Measurements from ENCODE around the gene NCOA6. TPM values are rescaled to one million over a fixed set of nuclear protein-coding genes. Genes with fewer than 3 reads are reported as not detected.

NCOA6 gene
- polyA plus RNA-seq, 1 donor from 2014 or later, result 13.0 TPM

- H3K36me3 ChIP-seq (ENCODE audit: insufficient read depth, low read length), result peaks cover 18% of the 10 kb centered on the region
- H3K79me2 ChIP-seq (replicated peaks; ENCODE audit: insufficient read depth, low read length), result no peaks in the 10 kb centered on the region
- H3K9me3 ChIP-seq (ENCODE audit: low read length), result no peaks in the 10 kb centered on the region
- H3K27ac ChIP-seq (ENCODE audit: low read length), result no peak overlapping the region
- H3K4me3 ChIP-seq (ENCODE audit: low read length), result no peak overlapping the region
- H4K20me1 ChIP-seq (ENCODE audit: insufficient read depth), result no peaks in the 10 kb centered on the region
- no peak overlapping the region for H3K4me2 ChIP-seq (ENCODE audit: low read length)
- no peaks in the 10 kb centered on the region for H3K9me2 ChIP-seq (ENCODE audit: insufficient read depth, low read length)
- TF ChIP-seq MXI1 (conservative IDR thresholded peaks at IDR 0.05; ENCODE audit: poor library complexity, severe bottlenecking) (no peak), EZH2 (IDR thresholded peaks at IDR 0.05; ENCODE audit: borderline replicate concordance, insufficient read depth, low read length, poor library complexity, severe bottlenecking) (no peak), TAF1 (IDR thresholded peaks at IDR 0.05; ENCODE audit: low read depth) (no peak), CTCF (IDR thresholded peaks at IDR 0.05; ENCODE audit: poor library complexity, severe bottlenecking) (no peak), POLR2AphosphoS5 (IDR thresholded peaks at IDR 0.05) (no peak), SMC3 (conservative IDR thresholded peaks at IDR 0.05; ENCODE audit: poor library complexity) (no peak), EP300 (conservative IDR thresholded peaks at IDR 0.05; ENCODE audit: poor library complexity, severe bottlenecking) (no peak), RAD21 (conservative IDR thresholded peaks at IDR 0.05) (no peak), REST (IDR thresholded peaks at IDR 0.05; ENCODE audit: borderline replicate concordance) (no peak)
- no peak overlapping the region for H3K9ac ChIP-seq (ENCODE audit: low read length)
- no peaks in the 10 kb centered on the region for H3K27me3 ChIP-seq (ENCODE audit: insufficient read depth, low read depth, low read length)
- H2AFZ ChIP-seq (ENCODE audit: low read depth, low read length), result no peak overlapping the region
- no peaks in the 10 kb centered on the region for H3F3A ChIP-seq (ENCODE audit: insufficient read depth, low read length, poor library complexity, severe bottlenecking)
Observed at GRCh38 chr20:34744340-34744739, 81.1 kb downstream of the NCOA6 start.

- Histone ChIP-seq H3K4me3 (ENCODE audit: low read length) (no peak overlapping the region), H3K4me2 (ENCODE audit: low read length) (no peak overlapping the region), H3K27me3 (ENCODE audit: insufficient read depth, low read depth, low read length) (no peaks in the 10 kb centered on the region), H3K27ac (ENCODE audit: low read length) (no peak overlapping the region), H3K79me2 (replicated peaks; ENCODE audit: insufficient read depth, low read length) (no peaks in the 10 kb centered on the region), H3K9ac (ENCODE audit: low read length) (no peak overlapping the region), H4K20me1 (ENCODE audit: insufficient read depth) (no peaks in the 10 kb centered on the region), H3K9me2 (ENCODE audit: insufficient read depth, low read length) (no peaks in the 10 kb centered on the region), H3K9me3 (ENCODE audit: low read length) (no peaks in the 10 kb centered on the region), H3K36me3 (ENCODE audit: insufficient read depth, low read length) (peaks cover 14% of the 10 kb centered on the region), H3F3A (ENCODE audit: insufficient read depth, low read length, poor library complexity, severe bottlenecking) (no peaks in the 10 kb centered on the region), H2AFZ (ENCODE audit: low read depth, low read length) (no peak overlapping the region)
- no peak for TF ChIP-seq POLR2AphosphoS5 (IDR thresholded peaks at IDR 0.05)
- TF ChIP-seq REST (IDR thresholded peaks at IDR 0.05; ENCODE audit: borderline replicate concordance), result no peak
- no peak for TF ChIP-seq EP300 (conservative IDR thresholded peaks at IDR 0.05; ENCODE audit: poor library complexity, severe bottlenecking)
- no peak for TF ChIP-seq SMC3 (conservative IDR thresholded peaks at IDR 0.05; ENCODE audit: poor library complexity)
- TF ChIP-seq MXI1 (conservative IDR thresholded peaks at IDR 0.05; ENCODE audit: poor library complexity, severe bottlenecking), result no peak
Observed at GRCh38 chr20:34743039-34743438, 82.4 kb downstream of the NCOA6 start.
